ENCODE data around the gene GALR1. TPM values are rescaled to one million over a fixed set of nuclear protein-coding genes. Genes with fewer than 3 reads are reported as not detected.
"Not testable (repeated sequence)": the region's sequence is repeated elsewhere in the genome, so short reads cannot be mapped to it uniquely, and the experiment has no call there.

Gene GALR1
- total RNA-seq, 2 donors from 2014 or later = not detected

DNA sequence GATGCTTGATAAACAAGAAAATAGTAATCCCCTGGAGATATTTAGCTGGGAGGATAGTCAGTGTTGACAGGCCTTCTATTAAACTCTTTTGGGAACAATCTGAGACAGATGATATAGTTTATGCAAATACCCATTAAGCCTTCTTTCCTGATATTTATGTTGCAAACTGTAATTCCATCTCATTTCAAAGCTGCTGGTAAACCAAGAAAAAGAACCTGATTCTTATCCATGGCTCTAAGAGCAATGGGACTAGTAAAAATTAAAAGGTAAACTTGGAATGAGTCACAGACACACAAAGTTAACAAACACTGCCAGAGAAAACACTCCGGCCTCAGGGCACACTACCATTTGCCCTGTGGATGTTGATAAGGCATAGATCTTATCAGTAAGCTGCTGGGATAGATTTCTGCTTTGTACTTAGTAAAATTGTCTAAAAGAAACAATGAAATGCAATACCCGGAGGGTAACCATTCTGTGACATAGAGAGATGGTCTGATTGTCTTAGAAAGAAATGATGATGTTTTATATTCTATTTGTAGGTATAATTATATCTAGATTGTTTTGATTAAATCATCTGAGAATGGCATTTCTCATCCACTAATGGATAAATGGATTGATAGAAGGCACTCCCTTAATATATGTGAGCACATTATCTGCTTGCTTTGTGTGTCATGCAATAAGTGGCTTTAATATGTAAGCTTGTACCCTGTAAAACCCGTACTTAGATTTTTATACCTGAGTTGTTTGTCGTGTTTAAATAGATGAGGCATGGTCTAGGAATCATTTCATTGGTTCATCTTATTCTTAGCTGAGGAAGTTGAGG is 13.2 kb downstream of the GALR1 start:
- peaks cover 3% of the 10 kb centered on the region for H3K36me3 Mint-ChIP-seq (ENCODE audit: low read depth)
- peaks cover 7% of the 10 kb centered on the region for H3K27me3 Mint-ChIP-seq
- H3K27ac Mint-ChIP-seq = no peak overlapping the region
- H3K4me3 Mint-ChIP-seq = no peak overlapping the region
- H3K4me1 Mint-ChIP-seq = no peaks in the 10 kb centered on the region
- no peak for DNase-seq
- H3K9me3 ChIP-seq (ENCODE audit: control insufficient read depth, low read length, poor library complexity, severe bottlenecking) = no peaks in the 10 kb centered on the region
- ATAC-seq = no peak

GRCh38 chr18:77263466-77263763 is 13.8 kb downstream of the GALR1 start:
- H3K36me3 Mint-ChIP-seq (ENCODE audit: low read depth) = peaks cover 3% of the 10 kb centered on the region
- no peak overlapping the region for H3K4me3 Mint-ChIP-seq
- no peaks in the 10 kb centered on the region for H3K9me3 ChIP-seq (ENCODE audit: control insufficient read depth, low read length, poor library complexity, severe bottlenecking)
- no peak overlapping the region for H3K27ac Mint-ChIP-seq
- H3K4me1 Mint-ChIP-seq = no peaks in the 10 kb centered on the region
- DNase-seq (no peak), ATAC-seq (no peak)
- peaks cover 8% of the 10 kb centered on the region for H3K27me3 Mint-ChIP-seq

GRCh38 chr18:77267969-77268368 is 18.3 kb downstream of the GALR1 start:
- peaks cover 3% of the 10 kb centered on the region for H3K36me3 Mint-ChIP-seq (ENCODE audit: low read depth)
- H3K27ac Mint-ChIP-seq = no peak overlapping the region
- H3K9me3 ChIP-seq (ENCODE audit: control insufficient read depth, low read length, poor library complexity, severe bottlenecking) = no peaks in the 10 kb centered on the region
- no peak for DNase-seq
- H3K4me1 Mint-ChIP-seq = no peaks in the 10 kb centered on the region
- H3K27me3 Mint-ChIP-seq = peaks cover 19% of the 10 kb centered on the region
- no peak for ATAC-seq
- no peak overlapping the region for H3K4me3 Mint-ChIP-seq

DNA sequence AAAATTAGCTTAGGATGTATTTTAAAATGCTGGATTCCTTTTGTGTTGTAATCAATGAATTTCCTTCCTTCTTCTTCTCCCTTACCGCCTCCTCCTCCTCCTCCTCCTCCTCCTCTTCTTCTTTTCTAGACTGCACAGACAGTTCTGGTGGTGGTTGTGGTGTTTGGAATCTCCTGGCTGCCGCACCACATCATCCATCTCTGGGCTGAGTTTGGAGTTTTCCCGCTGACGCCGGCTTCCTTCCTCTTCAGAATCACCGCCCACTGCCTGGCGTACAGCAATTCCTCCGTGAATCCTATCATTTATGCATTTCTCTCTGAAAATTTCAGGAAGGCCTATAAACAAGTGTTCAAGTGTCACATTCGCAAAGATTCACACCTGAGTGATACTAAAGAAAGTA is 18.8 kb downstream of the GALR1 start:
- no peak for ATAC-seq
- no peak for DNase-seq
- no peaks in the 10 kb centered on the region for H3K4me1 Mint-ChIP-seq
- H3K4me3 Mint-ChIP-seq = no peak overlapping the region
- H3K9me3 ChIP-seq (ENCODE audit: control insufficient read depth, low read length, poor library complexity, severe bottlenecking) = no peaks in the 10 kb centered on the region
- H3K36me3 Mint-ChIP-seq (ENCODE audit: low read depth) = peaks cover 3% of the 10 kb centered on the region
- H3K27me3 Mint-ChIP-seq = peaks cover 19% of the 10 kb centered on the region
- H3K27ac Mint-ChIP-seq = no peak overlapping the region

DNA sequence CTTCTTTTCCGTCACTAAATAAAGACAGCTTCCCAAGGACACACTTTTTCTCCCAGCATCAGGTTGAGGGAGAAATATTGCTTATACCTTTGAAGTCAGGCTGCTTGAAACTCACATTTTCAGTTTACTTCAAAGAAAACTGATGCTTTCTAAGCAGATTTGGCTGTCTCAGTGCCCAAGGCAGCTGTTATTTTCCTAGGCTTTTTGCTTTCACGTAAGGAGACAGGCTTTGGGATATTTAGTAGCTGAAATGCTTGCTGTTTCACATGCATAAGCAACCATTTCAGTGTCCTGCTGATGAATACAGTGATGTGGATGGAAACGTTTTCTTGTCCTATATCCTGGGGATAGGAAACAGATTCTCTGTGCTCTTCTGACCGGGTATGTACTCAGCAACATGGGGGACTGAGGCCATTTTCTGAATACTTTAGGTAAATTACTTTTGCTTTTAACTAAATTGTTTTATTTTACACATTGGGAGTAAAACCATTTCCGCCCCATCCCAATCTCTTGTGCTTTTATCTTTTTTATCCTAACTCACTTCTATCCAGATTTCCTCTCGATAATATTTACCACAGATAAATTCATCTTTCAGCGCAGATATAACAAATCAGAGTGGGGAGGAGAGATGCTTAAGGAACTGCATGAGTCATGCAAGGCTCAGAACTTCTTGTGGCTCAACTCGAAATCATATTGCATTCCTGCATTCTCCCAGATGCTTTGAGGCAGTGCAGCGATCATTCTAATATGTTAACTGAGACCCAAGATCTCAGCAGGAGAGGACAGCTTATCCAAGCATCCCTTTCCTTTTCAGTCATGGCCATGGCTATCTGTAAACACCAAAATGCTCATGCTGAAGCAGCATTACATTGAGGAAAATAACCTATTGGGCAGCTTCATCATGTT is 22.2 kb downstream of the GALR1 start:
- DNase-seq (no peak), ATAC-seq (no peak)
- no peaks in the 10 kb centered on the region for H3K9me3 ChIP-seq (ENCODE audit: control insufficient read depth, low read length, poor library complexity, severe bottlenecking)
- no peak overlapping the region for H3K4me3 Mint-ChIP-seq
- no peaks in the 10 kb centered on the region for H3K36me3 Mint-ChIP-seq (ENCODE audit: low read depth)
- no peak overlapping the region for H3K27ac Mint-ChIP-seq
- H3K27me3 Mint-ChIP-seq = peaks cover 42% of the 10 kb centered on the region
- no peaks in the 10 kb centered on the region for H3K4me1 Mint-ChIP-seq

DNA sequence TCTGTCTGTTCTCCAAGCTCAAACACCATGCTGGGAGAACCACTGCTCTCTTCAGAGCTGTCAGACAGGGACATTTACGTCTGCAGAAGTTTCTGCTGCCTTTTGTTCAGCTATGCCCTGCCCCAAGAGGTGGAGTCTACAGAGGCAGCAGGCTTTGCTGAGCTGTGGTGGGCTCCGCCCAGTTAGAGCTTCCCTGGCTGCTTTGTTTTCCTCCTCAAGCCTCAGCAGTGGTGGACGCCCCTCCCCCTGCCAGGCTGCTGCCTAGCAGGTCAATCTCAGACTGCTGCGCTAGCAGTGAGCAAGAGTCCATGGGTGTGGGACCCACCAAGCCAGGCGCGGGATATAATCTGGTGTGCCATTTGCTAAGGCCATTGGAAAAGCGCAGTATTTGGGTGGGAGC is 41.2 kb downstream of the GALR1 start:
- not testable (repeated sequence) for H3K4me3 Mint-ChIP-seq; DNase-seq; H3K9me3 ChIP-seq (ENCODE audit: control insufficient read depth, low read length, poor library complexity, severe bottlenecking); H3K36me3 Mint-ChIP-seq (ENCODE audit: low read depth); ATAC-seq; H3K27ac Mint-ChIP-seq; H3K4me1 Mint-ChIP-seq; H3K27me3 Mint-ChIP-seq

- no peak for ATAC-seq
- DNase-seq = no peak
- no peaks in the 10 kb centered on the region for H3K4me1 Mint-ChIP-seq
- H3K9me3 ChIP-seq (ENCODE audit: control insufficient read depth, low read length, poor library complexity, severe bottlenecking) = no peaks in the 10 kb centered on the region
- H3K4me3 Mint-ChIP-seq = no peak overlapping the region
- peaks cover under 1% of the 10 kb centered on the region for H3K36me3 Mint-ChIP-seq (ENCODE audit: low read depth)
- no peak overlapping the region for H3K27ac Mint-ChIP-seq
- peaks cover 23% of the 10 kb centered on the region for H3K27me3 Mint-ChIP-seq
Measured at GRCh38 chr18:77298172-77298571, 48.5 kb downstream of the GALR1 start.

DNA sequence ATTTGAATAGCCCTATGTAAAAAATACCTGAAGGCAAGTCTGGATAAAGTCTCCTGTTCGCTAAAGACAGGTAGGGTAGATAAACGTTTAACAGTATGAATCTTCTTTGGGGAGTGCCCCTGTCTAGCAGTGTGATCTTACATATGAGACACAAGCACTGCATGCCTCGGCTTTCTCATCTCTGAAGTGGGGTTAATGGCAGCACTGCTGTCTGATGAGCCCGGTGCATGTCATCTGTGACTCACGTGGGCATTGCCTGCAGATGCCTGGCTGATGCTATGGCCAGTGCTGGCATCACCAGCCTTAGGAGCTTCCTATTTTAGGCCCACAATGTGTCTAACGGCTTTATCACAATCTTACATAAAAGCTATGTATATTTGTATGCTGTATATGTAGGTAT is 50.1 kb downstream of the GALR1 start:
- H3K27me3 Mint-ChIP-seq = peaks cover 27% of the 10 kb centered on the region
- DNase-seq = no peak
- H3K9me3 ChIP-seq (ENCODE audit: control insufficient read depth, low read length, poor library complexity, severe bottlenecking) = no peaks in the 10 kb centered on the region
- no peak overlapping the region for H3K27ac Mint-ChIP-seq
- no peak for ATAC-seq
- no peak overlapping the region for H3K4me3 Mint-ChIP-seq
- peaks cover 3% of the 10 kb centered on the region for H3K36me3 Mint-ChIP-seq (ENCODE audit: low read depth)
- H3K4me1 Mint-ChIP-seq = no peaks in the 10 kb centered on the region

GRCh38 chr18:77300579-77300978 is 50.9 kb downstream of the GALR1 start:
- H3K36me3 Mint-ChIP-seq (ENCODE audit: low read depth) = peaks cover 3% of the 10 kb centered on the region
- no peak overlapping the region for H3K27ac Mint-ChIP-seq
- ATAC-seq = no peak
- H3K4me1 Mint-ChIP-seq = no peaks in the 10 kb centered on the region
- no peak overlapping the region for H3K4me3 Mint-ChIP-seq
- H3K27me3 Mint-ChIP-seq = peaks cover 33% of the 10 kb centered on the region
- H3K9me3 ChIP-seq (ENCODE audit: control insufficient read depth, low read length, poor library complexity, severe bottlenecking) = no peaks in the 10 kb centered on the region
- DNase-seq = no peak

DNA sequence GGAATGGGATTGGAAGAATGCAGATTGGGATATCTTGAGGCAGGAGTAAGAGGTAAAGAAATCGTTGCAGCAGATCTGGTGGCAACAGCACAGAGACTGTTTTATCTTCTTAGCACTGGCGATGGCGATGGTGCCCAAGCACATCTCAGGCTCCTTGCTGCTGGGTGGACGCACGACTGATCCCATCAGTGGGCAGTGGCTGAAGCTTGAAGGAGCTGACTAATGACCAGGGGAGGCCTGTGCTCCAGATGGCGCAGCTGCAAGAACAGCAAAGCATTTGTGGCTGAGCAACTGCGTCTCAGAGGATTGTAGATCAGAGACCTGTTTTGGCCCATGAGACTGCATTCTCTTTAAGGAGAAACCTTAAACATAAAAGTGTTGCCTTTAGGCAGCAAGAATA is 54.6 kb downstream of the GALR1 start:
- ATAC-seq = no peak
- Mint-ChIP-seq H3K27me3 (peaks cover 40% of the 10 kb centered on the region), H3K27ac (no peak overlapping the region)

GRCh38 chr18:77305676-77306075 is 56.0 kb downstream of the GALR1 start:
- no peak for DNase-seq
- Mint-ChIP-seq H3K27ac (no peak overlapping the region), H3K27me3 (peaks cover 32% of the 10 kb centered on the region), H3K36me3 (ENCODE audit: low read depth) (peaks cover 3% of the 10 kb centered on the region), H3K4me1 (no peaks in the 10 kb centered on the region), H3K4me3 (no peak overlapping the region)
- H3K9me3 ChIP-seq (ENCODE audit: control insufficient read depth, low read length, poor library complexity, severe bottlenecking) = no peaks in the 10 kb centered on the region
- ATAC-seq = no peak

More for the DNA sequence above, 54.6 kb downstream of the GALR1 start:
- H3K9me3 ChIP-seq (ENCODE audit: control insufficient read depth, low read length, poor library complexity, severe bottlenecking) = no peaks in the 10 kb centered on the region
- Mint-ChIP-seq H3K36me3 (ENCODE audit: low read depth) (peaks cover 3% of the 10 kb centered on the region), H3K4me1 (no peaks in the 10 kb centered on the region), H3K4me3 (no peak overlapping the region)
- no peak for DNase-seq

GRCh38 chr18:77308216-77308615 is 58.6 kb downstream of the GALR1 start:
- H3K27me3 Mint-ChIP-seq = peaks cover 20% of the 10 kb centered on the region
- no peaks in the 10 kb centered on the region for H3K4me1 Mint-ChIP-seq
- peaks cover 2% of the 10 kb centered on the region for H3K36me3 Mint-ChIP-seq (ENCODE audit: low read depth)
- no peak overlapping the region for H3K4me3 Mint-ChIP-seq
- no peak for DNase-seq
- H3K27ac Mint-ChIP-seq = no peak overlapping the region
- no peaks in the 10 kb centered on the region for H3K9me3 ChIP-seq (ENCODE audit: control insufficient read depth, low read length, poor library complexity, severe bottlenecking)
- ATAC-seq = no peak

DNA sequence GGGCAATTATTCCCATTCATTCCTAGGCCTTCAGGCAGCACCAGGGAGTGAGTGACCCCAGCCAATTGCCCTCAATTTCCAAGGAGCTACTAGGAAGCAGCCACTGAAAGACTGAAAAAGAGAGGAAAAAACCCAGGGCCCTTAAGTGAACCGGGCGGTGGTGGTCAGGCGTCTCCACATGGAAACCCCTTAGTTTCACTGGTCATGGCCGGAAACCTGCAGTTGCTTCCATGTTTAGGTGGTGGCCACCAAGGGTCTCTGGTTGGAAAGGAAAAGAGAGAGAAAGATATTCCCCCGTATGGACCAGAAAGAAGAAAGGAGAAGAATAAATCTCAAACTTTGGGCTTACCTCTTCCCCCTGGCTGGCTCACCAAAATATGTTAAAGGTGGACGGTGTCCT is 64.9 kb downstream of the GALR1 start:
- Mint-ChIP-seq H3K4me1 (no peaks in the 10 kb centered on the region), H3K4me3 (no peak overlapping the region), H3K27me3 (peaks cover 17% of the 10 kb centered on the region), H3K27ac (no peak overlapping the region), H3K36me3 (ENCODE audit: low read depth) (no peaks in the 10 kb centered on the region)
- no peak for DNase-seq
- H3K9me3 ChIP-seq (ENCODE audit: control insufficient read depth, low read length, poor library complexity, severe bottlenecking) = no peaks in the 10 kb centered on the region
- ATAC-seq = no peak
